Erythroblast (primary cell): ENCODE results near the gene ZBTB49.

Experiments used
- GATA1 ChIP-seq: IDR thresholded peaks from 2 replicates; pipeline ENCODE4 v1.6.1; 2011; ENCODE audit warnings: low read depth, mild to moderate bottlenecking, control low read depth, low read length, moderate library complexity
- POLR2A ChIP-seq: IDR thresholded peaks from 2 replicates; pipeline ENCODE4 v1.6.1; 2011; ENCODE audit warnings: mild to moderate bottlenecking, low read length

- TF ChIP-seq POLR2A: no peak
- TF ChIP-seq GATA1: no peak
Measured at GRCh38 chr4:4259484-4260100, 30.5 kb upstream of the ZBTB49 start.
